Esophagus muscularis mucosa (tissue), 3 donors: ENCODE data around the gene ACD.

Source experiments
- CTCF ChIP-seq, 3 experiments: fragments of 200-600 bp in 2 of 3; fragments of 450-650 bp in 1 of 3; sonication (generic) in 2 of 3; IDR thresholded peaks; one replicate each; pipeline ENCODE4 v1.5.1; 2017 to 2019; ENCODE audit warnings: antibody characterized with exemption in 3 of 3, mild to moderate bottlenecking in 2 of 3, moderate library complexity in 1 of 3
- POLR2A ChIP-seq: fragments of 450-650 bp; IDR thresholded peaks from one replicate; pipeline ENCODE4 v1.6.1; 2017; ENCODE audit warnings: antibody characterized with exemption, moderate library complexity, mild to moderate bottlenecking, low read depth

DNA sequence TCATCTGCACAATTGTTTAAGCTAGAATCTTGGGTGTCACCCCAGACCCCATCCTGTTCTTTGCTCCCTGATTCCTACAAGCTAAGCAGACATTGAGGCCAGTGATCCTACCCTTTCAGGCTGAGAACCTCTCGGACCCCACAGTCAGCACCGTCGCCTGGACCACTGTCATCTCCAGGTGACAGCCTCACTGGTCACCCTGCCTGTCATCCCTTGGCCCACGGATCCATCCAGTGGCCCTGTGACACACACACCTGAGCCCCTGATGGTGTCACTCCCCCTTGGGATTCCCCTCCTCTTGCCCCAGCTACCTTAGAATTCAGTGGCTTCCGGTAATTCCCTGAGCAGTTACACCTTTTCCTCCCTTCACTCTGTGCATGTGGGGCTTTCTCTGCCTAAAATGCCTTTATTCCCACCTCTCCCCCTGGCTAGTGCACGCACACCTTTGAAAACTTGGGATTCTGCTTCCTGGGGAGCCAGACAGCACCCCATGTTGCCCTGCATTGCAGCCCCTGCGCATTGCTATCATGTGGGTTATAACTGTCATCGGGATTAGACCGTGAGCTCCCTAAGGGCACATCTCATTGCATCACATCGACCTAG, 9.5 kb upstream of the ACD start:
- TF ChIP-seq CTCF (IDR thresholded peaks at IDR 0.05) (no peak), POLR2A (no peak)
